IMR-90 (cell line): ENCODE measurements around the gene DAB1. TPM values are rescaled to one million over a fixed set of nuclear protein-coding genes. Genes with fewer than 3 reads are reported as not detected.

ENCODE experiments used
- ATAC-seq: fragments of 200-7000 bp; cut with Tn5 transposase; 2 replicates; pipeline ENCODE4 v1.9.1; 2020; ENCODE audit warnings: low read depth, mild to moderate bottlenecking, moderate library complexity
- BruUV-seq: library from RNA; stranded (reverse); fragments of 400-500 nt; replicated peaks from 2 replicates; lab custom pipeline; 2021; lab: Mats Ljungman, UMichigan
- CTCF ChIA-PET: fragments of 300-600 bp; formaldehyde crosslinking; extraction: SDS; loops from one replicate; lab custom pipeline; 2021; ENCODE audit warnings: antibody characterized with exemption; lab: Yijun Ruan, JAX
- POLR2A ChIA-PET: fragments of 300-600 bp; sonication (Branson Sonifier 250); formaldehyde crosslinking; loops from one replicate; lab custom pipeline; 2022; ENCODE audit warnings: antibody characterized with exemption; ENCODE audit not compliant: unreplicated experiment; lab: Charles Lee
- DNase-seq: peaks from one replicate; pipeline ENCODE4 v3.0.0; 2013
- H2AFZ ChIP-seq: replicated peaks from 2 replicates; pipeline ENCODE3; 2013; ENCODE audit warnings: low read length, mild to moderate bottlenecking; ENCODE audit not compliant: poor library complexity
- H2AK5ac ChIP-seq: 2 replicates; pipeline ENCODE4 v1.6.1; 2013; ENCODE audit warnings: low read depth, low read length, inconsistent platforms
- H2AK9ac ChIP-seq: replicated peaks from 2 replicates; pipeline ENCODE3; 2013; ENCODE audit warnings: mild to moderate bottlenecking, low read depth, low read length, moderate library complexity; ENCODE audit not compliant: poor library complexity
- H2BK120ac ChIP-seq: 2 replicates; pipeline ENCODE4 v1.6.1; 2013; ENCODE audit warnings: low read depth, low read length, inconsistent platforms
- H2BK15ac ChIP-seq: 3 replicates; pipeline ENCODE4 v1.6.1; 2013; ENCODE audit warnings: low read depth, low read length, inconsistent platforms
- H2BK20ac ChIP-seq: 2 replicates; pipeline ENCODE4 v1.6.1; 2013; ENCODE audit warnings: low read depth, mild to moderate bottlenecking, inconsistent platforms, low read length, moderate library complexity
- H2BK5ac ChIP-seq: 2 replicates; pipeline ENCODE4 v1.6.1; 2013; ENCODE audit warnings: mild to moderate bottlenecking, low read depth, low read length, inconsistent platforms; ENCODE audit not compliant: poor library complexity, severe bottlenecking
- H3K14ac ChIP-seq: replicated peaks from 2 replicates; pipeline ENCODE4 v1.6.1; 2013; ENCODE audit warnings: low read depth, low read length, inconsistent platforms
- H3K18ac ChIP-seq: 2 replicates; pipeline ENCODE4 v1.6.1; 2013; ENCODE audit warnings: low read depth, low read length, control low read depth
- H3K23ac ChIP-seq: 2 replicates; pipeline ENCODE4 v1.6.1; 2013; ENCODE audit warnings: low read depth, low read length, inconsistent platforms
- H3K27ac ChIP-seq: 2 replicates; pipeline ENCODE4 v1.5.1; 2013; ENCODE audit warnings: mild to moderate bottlenecking, control low read depth, low read length; ENCODE audit not compliant: insufficient read depth
- H3K27me3 ChIP-seq: 2 replicates; pipeline ENCODE4 v1.6.1; 2013; ENCODE audit warnings: low read length; ENCODE audit not compliant: control insufficient read depth, insufficient read depth
- H3K36me3 ChIP-seq: 2 replicates; pipeline ENCODE4 v1.6.1; 2013; ENCODE audit warnings: low read length, mixed read lengths; ENCODE audit not compliant: control insufficient read depth, insufficient read depth
- H3K4ac ChIP-seq: 2 replicates; pipeline ENCODE4 v1.6.1; 2013; ENCODE audit warnings: low read depth, low read length, inconsistent platforms
- H3K4me1 ChIP-seq: 2 replicates; pipeline ENCODE4 v1.6.1; 2013; ENCODE audit warnings: low read length, mixed read lengths; ENCODE audit not compliant: control insufficient read depth, insufficient read depth
- H3K4me2 ChIP-seq: 2 replicates; pipeline ENCODE4 v1.6.1; 2013; ENCODE audit warnings: low read depth, mild to moderate bottlenecking, control low read depth, low read length, moderate library complexity
- H3K4me3 ChIP-seq: 2 replicates; pipeline ENCODE4 v1.5.1; 2013; ENCODE audit warnings: low read depth, mild to moderate bottlenecking, control low read depth, low read length, moderate library complexity; ENCODE audit not compliant: insufficient read depth
- H3K56ac ChIP-seq: 2 replicates; pipeline ENCODE4 v1.6.1; 2013; ENCODE audit warnings: low read length, inconsistent platforms; ENCODE audit not compliant: insufficient read depth; ENCODE audit errors: extremely low read depth
- H3K79me1 ChIP-seq, 2 experiments: 2 replicates each; pipeline ENCODE4 v1.6.1; 2013; ENCODE audit warnings: low read length in 2 of 2, inconsistent platforms in 1 of 2, low read depth in 1 of 2
- H3K9ac ChIP-seq: 2 replicates; pipeline ENCODE4 v1.6.1; 2013; ENCODE audit warnings: low read depth, low read length, control low read depth
- H3K9me1 ChIP-seq: 2 replicates; pipeline ENCODE4 v1.6.1; 2013; ENCODE audit warnings: low read length, inconsistent platforms; ENCODE audit not compliant: insufficient read depth
- H3K9me3 ChIP-seq: 2 replicates; pipeline ENCODE4 v1.6.1; 2013; ENCODE audit warnings: low read length; ENCODE audit not compliant: control insufficient read depth, insufficient read depth
- H4K20me1 ChIP-seq: 2 replicates; pipeline ENCODE4 v1.6.1; 2013; ENCODE audit warnings: low read length, inconsistent platforms; ENCODE audit not compliant: insufficient read depth
- H4K5ac ChIP-seq: 2 replicates; pipeline ENCODE4 v1.6.1; 2013; ENCODE audit warnings: mild to moderate bottlenecking, low read depth, low read length, control low read depth
- H4K8ac ChIP-seq, 2 experiments: 2 replicates each; pipeline ENCODE4 v1.6.1; 2013; ENCODE audit warnings: low read depth in 2 of 2, low read length in 2 of 2, control low read depth in 1 of 2, inconsistent platforms in 1 of 2
- H4K91ac ChIP-seq: 2 replicates; pipeline ENCODE4 v1.6.1; 2013; ENCODE audit warnings: low read depth, low read length, inconsistent platforms; ENCODE audit not compliant: insufficient read depth
- BHLHE40 ChIP-seq: fragments of 150-350 bp; IDR thresholded peaks from 2 replicates; pipeline ENCODE4 v1.6.1; 2016; ENCODE audit warnings: mild to moderate bottlenecking, low read depth, low read length
- MAFK ChIP-seq: IDR thresholded peaks from 2 replicates; pipeline ENCODE4 v1.6.1; 2012; ENCODE audit warnings: low read depth, low read length, improper control_type of control experiment
- MAZ ChIP-seq: IDR thresholded peaks from 2 replicates; pipeline ENCODE4 v1.6.1; 2012; ENCODE audit warnings: low read depth, mild to moderate bottlenecking, low read length, improper control_type of control experiment, moderate library complexity, borderline replicate concordance
- POLR2A ChIP-seq: IDR thresholded peaks from 2 replicates; pipeline ENCODE4 v1.6.1; 2012; ENCODE audit warnings: mild to moderate bottlenecking, low read depth, low read length
- RAD21 ChIP-seq: IDR thresholded peaks from 2 replicates; pipeline ENCODE4 v1.6.1; 2012; ENCODE audit warnings: low read length, improper control_type of control experiment
- WGBS, 2 experiments: methylation state at CpG; one replicate each; pipeline versions ENCODE4 v1.1.5 to v1.1.7; 2013; ENCODE audit warnings: missing lambda C conversion rate in 2 of 2; ENCODE audit not compliant: insufficient read length in 1 of 2; ENCODE audit errors: extremely low coverage in 2 of 2; 5-methylcytosine and 5-hydroxymethylcytosine counted together
- dilution Hi-C: fragments of 300-500 bp; cut with HindIII; formaldehyde crosslinking; loops from one replicate; pipeline ENCODE4 v1.14.3; 2018; ENCODE audit warnings: low sequenced_read_pairs; ENCODE audit not compliant: unreplicated experiment
- in situ Hi-C: fragments of 300-500 bp; cut with MboI; formaldehyde crosslinking; loops from 3 replicates; pipeline ENCODE4 v1.14.3; 2019; ENCODE audit warnings: low sequenced_read_pairs, inconsistent platforms, mixed read lengths
- intact Hi-C: fragments of 100-400 bp; cut with micrococcal nuclease; formaldehyde crosslinking; loops from 2 replicates; pipeline ENCODE4 v1.10.0; 2022
- polyA plus RNA-seq, 3 experiments: library from polyadenylated mRNA; depleted of rRNA; stranded (reverse); fragments of >200 nt; gene quantifications; 2 replicates each; pipeline ENCODE4 v1.2.3, GENCODE V29; 2012; ENCODE audit warnings: low replicate concordance in 1 of 3
- total RNA-seq: library from RNA; depleted of rRNA; stranded (reverse); fragments of >200 nt; gene quantifications from 2 replicates; pipeline ENCODE4 v1.2.3, GENCODE V29; 2012
- TF ChIP-seq, protein P1 (sequence below): conservative IDR thresholded peaks from 2 replicates; pipeline ENCODE4 v1.5.1; 2012; ENCODE audit warnings: mild to moderate bottlenecking, low read depth, low read length, improper control_type of control experiment

DAB1 gene
- total and polyA plus RNA-seq, 2 of the 4 experiments (the other 2 are of a cell fraction) = 0.18 to 0.41 TPM

DNA sequence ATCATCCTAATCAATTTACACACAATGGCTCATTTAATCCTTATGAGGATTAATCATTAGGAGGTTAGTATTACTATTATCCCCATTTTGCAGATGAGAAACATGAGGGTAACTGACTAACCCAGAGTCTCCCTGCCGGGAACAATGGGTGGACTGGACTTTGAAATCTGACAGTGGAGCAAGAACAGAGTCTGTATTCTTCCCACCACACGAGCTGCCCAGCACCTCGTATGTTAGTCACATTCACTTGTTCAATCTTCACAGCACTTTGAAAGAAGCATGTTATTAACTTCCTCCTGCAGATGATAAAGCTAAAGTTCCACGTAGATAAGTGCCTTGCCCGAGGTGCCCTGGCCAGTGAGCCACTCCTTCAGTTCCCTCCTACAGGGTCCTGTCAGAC lies 470.5 kb downstream of the DAB1 start:
- Histone ChIP-seq H3K36me3 (no peaks in the 10 kb centered on the region), H3K18ac (no peak overlapping the region), H2AK5ac (no peak overlapping the region), H2BK20ac (no peak overlapping the region), H4K91ac (no peak overlapping the region), H2BK5ac (no peak overlapping the region), H3K4ac (no peak overlapping the region), H4K5ac (no peak overlapping the region), H3K9me1 (no peaks in the 10 kb centered on the region), H3K14ac (no peak overlapping the region), H3K4me1 (peaks cover 3% of the 10 kb centered on the region; the same call in 1 of the 2 replicates), H2BK120ac (no peak overlapping the region), H3K9me3 (no peaks in the 10 kb centered on the region), H2AFZ (no peak overlapping the region), H3K27ac (no peak overlapping the region), H4K8ac (no peak overlapping the region), H3K56ac (no peak overlapping the region), H2BK15ac (no peak overlapping the region), H3K23ac (no peak overlapping the region), H2AK9ac (no peak overlapping the region), H3K27me3 (peaks cover 3% of the 10 kb centered on the region; the same call in 1 of the 2 replicates), H4K20me1 (no peaks in the 10 kb centered on the region), H3K9ac (no peak overlapping the region), H3K4me3 (no peak overlapping the region), H3K4me2 (no peak overlapping the region), H3K79me1 (no peaks in the 10 kb centered on the region)
- DNase-seq (no peak), ATAC-seq (no peak)
- CTCF ChIA-PET = no interaction called here
- intact Hi-C loops (no loop called here), in situ Hi-C loops (no loop called here), dilution Hi-C loops (no loop called here)
- POLR2A ChIA-PET = no interaction called here
- BruUV-seq = no TSS peak
- no CpG with 5 or more reads among the region's 5 CpGs for WGBS, 2 experiments
- TF ChIP-seq POLR2A (no peak), BHLHE40 (no peak), MAZ (no peak), MAFK (no peak), RAD21 (no peak)
- TF ChIP-seq, protein P1, sequence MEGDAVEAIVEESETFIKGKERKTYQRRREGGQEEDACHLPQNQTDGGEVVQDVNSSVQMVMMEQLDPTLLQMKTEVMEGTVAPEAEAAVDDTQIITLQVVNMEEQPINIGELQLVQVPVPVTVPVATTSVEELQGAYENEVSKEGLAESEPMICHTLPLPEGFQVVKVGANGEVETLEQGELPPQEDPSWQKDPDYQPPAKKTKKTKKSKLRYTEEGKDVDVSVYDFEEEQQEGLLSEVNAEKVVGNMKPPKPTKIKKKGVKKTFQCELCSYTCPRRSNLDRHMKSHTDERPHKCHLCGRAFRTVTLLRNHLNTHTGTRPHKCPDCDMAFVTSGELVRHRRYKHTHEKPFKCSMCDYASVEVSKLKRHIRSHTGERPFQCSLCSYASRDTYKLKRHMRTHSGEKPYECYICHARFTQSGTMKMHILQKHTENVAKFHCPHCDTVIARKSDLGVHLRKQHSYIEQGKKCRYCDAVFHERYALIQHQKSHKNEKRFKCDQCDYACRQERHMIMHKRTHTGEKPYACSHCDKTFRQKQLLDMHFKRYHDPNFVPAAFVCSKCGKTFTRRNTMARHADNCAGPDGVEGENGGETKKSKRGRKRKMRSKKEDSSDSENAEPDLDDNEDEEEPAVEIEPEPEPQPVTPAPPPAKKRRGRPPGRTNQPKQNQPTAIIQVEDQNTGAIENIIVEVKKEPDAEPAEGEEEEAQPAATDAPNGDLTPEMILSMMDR = no peak
